ENCODE measurements around the gene GNG4. TPM values are rescaled to one million over a fixed set of nuclear protein-coding genes. Genes with fewer than 3 reads are reported as not detected.
"Not testable (repeated sequence)": the region's sequence is repeated elsewhere in the genome, so short reads cannot be mapped to it uniquely, and the experiment has no call there.

GNG4 gene
- polyA plus RNA-seq, 1 experiment = 0.33 TPM

- no peaks in the 10 kb centered on the region for H3K27me3 ChIP-seq (ENCODE audit: control insufficient read depth, insufficient read depth, low read length)
- POLR2A ChIA-PET = no interaction called here
- TF ChIP-seq CTCF (IDR thresholded peaks at IDR 0.05; ENCODE audit: low read depth, low read length) = no peak
- H3K9me3 ChIP-seq (ENCODE audit: control insufficient read depth, insufficient read depth, low read length) = no peaks in the 10 kb centered on the region
- CTCF ChIA-PET = no interaction called here
- no peak overlapping the region for H3K27ac ChIP-seq (ENCODE audit: low read depth, low read length)
- no peak for DNase-seq (ENCODE audit: low read depth, low spot score)
- H3K4me3 ChIP-seq (ENCODE audit: low read depth, low read length) = no peak overlapping the region
Measured at GRCh38 chr1:235545292-235545930, 104.2 kb downstream of the GNG4 start.

- H3K4me3 ChIP-seq (ENCODE audit: low read depth, low read length); H3K27me3 ChIP-seq (ENCODE audit: control insufficient read depth, insufficient read depth, low read length); H3K27ac ChIP-seq (ENCODE audit: low read depth, low read length); H3K9me3 ChIP-seq (ENCODE audit: control insufficient read depth, insufficient read depth, low read length); DNase-seq (ENCODE audit: low read depth, low spot score); POLR2A ChIA-PET: not testable (repeated sequence)
- CTCF ChIA-PET = interaction anchor here (1.0 kb wide), 1 partner anchor 300 kb away, joined by 3 read pairs; no protein-coding TSS in a partner anchor
Measured at GRCh38 chr1:235542845-235543244, 106.7 kb downstream of the GNG4 start.

GRCh38 chr1:235533476-235534168 is 116.0 kb downstream of the GNG4 start:
- no peak for DNase-seq (ENCODE audit: low read depth, low spot score)
- Histone ChIP-seq H3K4me3 (ENCODE audit: low read depth, low read length) (no peak overlapping the region), H3K9me3 (ENCODE audit: control insufficient read depth, insufficient read depth, low read length) (no peaks in the 10 kb centered on the region; the same call in 1 of the 2 replicates), H3K27ac (ENCODE audit: low read depth, low read length) (no peak overlapping the region), H3K27me3 (ENCODE audit: control insufficient read depth, insufficient read depth, low read length) (no peaks in the 10 kb centered on the region)
- CTCF ChIA-PET = interaction anchor here (0.5 to 0.9 kb wide), 3 partner anchors 29 to 278 kb away, joined by 3 to 7 read pairs (median 4); partner anchors contain the start of gene B3GALNT2
- POLR2A ChIA-PET = interaction anchor here (0.7 kb wide), 1 partner anchor 65 kb away, joined by 3 read pairs; no protein-coding TSS in a partner anchor
- no peak for TF ChIP-seq CTCF (IDR thresholded peaks at IDR 0.05; ENCODE audit: low read depth, low read length)

- TF ChIP-seq CTCF (IDR thresholded peaks at IDR 0.05; ENCODE audit: low read depth, low read length) = no peak
- H3K27ac ChIP-seq (ENCODE audit: low read depth, low read length) = no peak overlapping the region
- no peaks in the 10 kb centered on the region for H3K27me3 ChIP-seq (ENCODE audit: control insufficient read depth, insufficient read depth, low read length)
- no peaks in the 10 kb centered on the region; the same call in 1 of the 2 replicates for H3K9me3 ChIP-seq (ENCODE audit: control insufficient read depth, insufficient read depth, low read length)
- POLR2A ChIA-PET = no interaction called here
- no peak for DNase-seq (ENCODE audit: low read depth, low spot score)
- CTCF ChIA-PET = interaction anchor here (0.5 kb wide), 1 partner anchor 65 kb away, joined by 7 read pairs; no protein-coding TSS in a partner anchor
- no peak overlapping the region for H3K4me3 ChIP-seq (ENCODE audit: low read depth, low read length)
Measured at GRCh38 chr1:235532360-235532759, 117.2 kb downstream of the GNG4 start.

GRCh38 chr1:235527196-235527814 is 122.3 kb downstream of the GNG4 start:
- ChIA-PET CTCF (interaction anchor here (1.3 to 2.7 kb wide), 5 partner anchors 9 to 444 kb away, joined by 3 to 13 read pairs (median 6); partner anchors contain the start of gene B3GALNT2), POLR2A (no interaction called here)
- Histone ChIP-seq H3K4me3 (ENCODE audit: low read depth, low read length) (no peak overlapping the region), H3K9me3 (ENCODE audit: control insufficient read depth, insufficient read depth, low read length) (no peaks in the 10 kb centered on the region; the same call in 1 of the 2 replicates), H3K27me3 (ENCODE audit: control insufficient read depth, insufficient read depth, low read length) (no peaks in the 10 kb centered on the region), H3K27ac (ENCODE audit: low read depth, low read length) (no peak overlapping the region)
- DNase-seq (ENCODE audit: low read depth, low spot score) = no peak
- TF ChIP-seq CTCF (IDR thresholded peaks at IDR 0.05; ENCODE audit: low read depth, low read length) = no peak

Data from AG04450 (cell line).